Stomach (tissue), 9 donors: Measurements from ENCODE around the gene NEU3. TPM values are rescaled to one million over a fixed set of nuclear protein-coding genes. Genes with fewer than 3 reads are reported as not detected.
"Not testable (repeated sequence)": the region's sequence is repeated elsewhere in the genome, so short reads cannot be mapped to it uniquely, and the experiment has no call there.

Source experiments
- DNase-seq, 2 donors: peaks; one replicate each; pipeline versions ENCODE4 v3.0.0 to v3.0.0-alpha.2; 2013 to 2019
- H3K27ac ChIP-seq, 5 donors: fragments of 200-600 bp in 4 of 5; sonication (generic) in 4 of 5; one replicate each; pipeline ENCODE4 v1.5.1; 2013 to 2019; ENCODE audit warnings: mild to moderate bottlenecking in 1 of 5, moderate library complexity in 1 of 5
- H3K27me3 ChIP-seq, 3 donors: fragments of 200-600 bp; sonication (generic); one replicate each; pipeline ENCODE4 v1.5.1; 2017 to 2019; ENCODE audit warnings: mixed run types in 1 of 3
- H3K36me3 ChIP-seq, 4 donors: fragments of 200-600 bp; sonication (generic); 1 replicate in 3 of 4; 2 replicates in 1 of 4; pipeline ENCODE4 v1.5.1; 2016 to 2019
- H3K4me1 ChIP-seq, 4 donors: fragments of 200-600 bp; sonication (generic); one replicate each; pipeline ENCODE4 v1.5.1; 2016 to 2019
- H3K4me3 ChIP-seq, 4 donors: fragments of 200-600 bp; sonication (generic) in 3 of 4; one replicate each; pipeline ENCODE4 v1.5.1; 2016 to 2019; ENCODE audit warnings: mild to moderate bottlenecking in 1 of 4
- H3K9me3 ChIP-seq, 4 donors: fragments of 200-600 bp; sonication (generic); one replicate each; pipeline ENCODE4 v1.5.1; 2016 to 2019
- EP300 ChIP-seq: sonication (generic); formaldehyde crosslinking; IDR thresholded peaks from one replicate; pipeline ENCODE4 v1.6.1; 2017; ENCODE audit warnings: antibody characterized with exemption
- POLR2A ChIP-seq, 4 donors: fragments of 450-650 bp; IDR thresholded peaks; one replicate each; pipeline ENCODE4 v1.6.1; 2016; ENCODE audit warnings: antibody characterized with exemption in 4 of 4, control low read depth in 2 of 4, mild to moderate bottlenecking in 1 of 4, moderate library complexity in 1 of 4
- POLR2AphosphoS5 ChIP-seq, 3 donors: sonication (generic); formaldehyde crosslinking; IDR thresholded peaks; one replicate each; pipeline ENCODE4 v1.6.1; 2016; ENCODE audit warnings: antibody characterized with exemption in 3 of 3
- WGBS, 5 donors: extraction: QIAGEN DNeasy Blood & Tissue Kit in 3 of 5; methylation state at CpG; one replicate each; pipeline versions ENCODE4 v1.1.5 to v1.1.7; 2013 to 2018; 5-methylcytosine and 5-hydroxymethylcytosine counted together
- intact Hi-C: fragments of 100-400 bp; cut with DNase I; formaldehyde crosslinking; loops from one replicate; pipeline ENCODE4 v1.15.1; 2023; ENCODE audit warnings: low total_unique reads
- polyA plus RNA-seq, 3 donors: library from polyadenylated mRNA; stranded (reverse); fragments of 200-250 nt; gene quantifications; one replicate each; pipeline ENCODE4 v1.2.3, GENCODE V29; 2013
- total RNA-seq, 5 donors: library from RNA; depleted of rRNA; stranded (reverse); fragments of >200 nt; gene quantifications; one replicate each; pipeline versions ENCODE4 v1.1.0 to v1.2.3, GENCODE V29; 2014 to 2016
- TF ChIP-seq, protein P1 (sequence below), 7 experiments: fragments of 450-650 bp in 4 of 7; fragments of 200-600 bp in 3 of 7; sonication (generic) in 3 of 7; IDR thresholded peaks; one replicate each; pipeline ENCODE4 v1.5.1; 2016 to 2019; ENCODE audit warnings: antibody characterized with exemption in 7 of 7, control low read depth in 2 of 7, mild to moderate bottlenecking in 1 of 7
- donor health status: healthy with polysubstance abuse.
- donor health status: Bipolar disorder and iron deficiency.
- donor health status: healthy.

The NEU3 gene
- total and polyA plus RNA-seq, 8 donors = 0.58 to 33.5 (median 3.7) TPM

- peaks cover 0 to 21% (median 14%) of the 10 kb centered on the region in 4 donors for H3K36me3 ChIP-seq
- DNase-seq = no peak
- WGBS, 5 donors = 49 to 70% (median 58%) methylated on average over 3 of the region's 3 CpGs
- H3K4me1 ChIP-seq = peaks cover 5 to 18% (median 10%) of the 10 kb centered on the region in 4 donors
- TF ChIP-seq POLR2AphosphoS5 (IDR thresholded peaks at IDR 0.05) (no peak), POLR2A (IDR thresholded peaks at IDR 0.05) (no peak), EP300 (no peak)
- TF ChIP-seq, protein P1, sequence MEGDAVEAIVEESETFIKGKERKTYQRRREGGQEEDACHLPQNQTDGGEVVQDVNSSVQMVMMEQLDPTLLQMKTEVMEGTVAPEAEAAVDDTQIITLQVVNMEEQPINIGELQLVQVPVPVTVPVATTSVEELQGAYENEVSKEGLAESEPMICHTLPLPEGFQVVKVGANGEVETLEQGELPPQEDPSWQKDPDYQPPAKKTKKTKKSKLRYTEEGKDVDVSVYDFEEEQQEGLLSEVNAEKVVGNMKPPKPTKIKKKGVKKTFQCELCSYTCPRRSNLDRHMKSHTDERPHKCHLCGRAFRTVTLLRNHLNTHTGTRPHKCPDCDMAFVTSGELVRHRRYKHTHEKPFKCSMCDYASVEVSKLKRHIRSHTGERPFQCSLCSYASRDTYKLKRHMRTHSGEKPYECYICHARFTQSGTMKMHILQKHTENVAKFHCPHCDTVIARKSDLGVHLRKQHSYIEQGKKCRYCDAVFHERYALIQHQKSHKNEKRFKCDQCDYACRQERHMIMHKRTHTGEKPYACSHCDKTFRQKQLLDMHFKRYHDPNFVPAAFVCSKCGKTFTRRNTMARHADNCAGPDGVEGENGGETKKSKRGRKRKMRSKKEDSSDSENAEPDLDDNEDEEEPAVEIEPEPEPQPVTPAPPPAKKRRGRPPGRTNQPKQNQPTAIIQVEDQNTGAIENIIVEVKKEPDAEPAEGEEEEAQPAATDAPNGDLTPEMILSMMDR (IDR thresholded peaks at IDR 0.05) = no peak
- no peak overlapping the region for H3K27ac ChIP-seq
- intact Hi-C loops = no loop called here
- H3K9me3 ChIP-seq = no peaks in the 10 kb centered on the region
- H3K4me3 ChIP-seq = no peak overlapping the region
- no peaks in the 10 kb centered on the region for H3K27me3 ChIP-seq
Measured at GRCh38 chr11:74984070-74984469, 4.7 kb upstream of the NEU3 start.

DNA sequence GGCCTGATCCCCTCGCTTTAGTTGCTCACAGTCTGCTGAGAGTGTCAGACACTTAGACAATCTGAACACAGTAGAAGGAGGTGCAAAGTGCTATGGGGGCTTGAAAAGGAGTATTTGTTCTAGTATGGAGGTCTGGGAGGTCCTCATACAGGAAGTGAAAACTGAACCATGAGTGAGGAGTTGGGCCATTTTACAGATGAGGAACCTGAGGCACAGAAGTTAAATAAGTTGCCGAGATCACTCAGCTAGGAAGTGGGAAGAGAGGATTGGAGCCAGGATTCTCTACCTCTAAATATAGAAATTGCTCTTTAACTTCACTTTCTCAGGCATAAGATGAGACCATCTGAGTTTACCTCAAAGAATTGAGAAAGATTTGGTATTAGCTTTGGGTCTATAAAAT is 4.0 kb upstream of the NEU3 start:
- Histone ChIP-seq H3K36me3 (peaks cover 0 to 14% (median 8%) of the 10 kb centered on the region in 4 donors), H3K4me1 (peaks cover 6 to 24% (median 16%) of the 10 kb centered on the region in 4 donors), H3K9me3 (no peaks in the 10 kb centered on the region), H3K4me3 (no peak overlapping the region), H3K27me3 (no peaks in the 10 kb centered on the region), H3K27ac (no peak overlapping the region)
- WGBS, 5 donors = 85 to 96% (median 94%) methylated on average over 2 of the region's 2 CpGs
- no peak for TF ChIP-seq EP300
- TF ChIP-seq POLR2A (IDR thresholded peaks at IDR 0.05) = no peak
- TF ChIP-seq POLR2AphosphoS5 (IDR thresholded peaks at IDR 0.05) = no peak
- TF ChIP-seq, protein P1 (IDR thresholded peaks at IDR 0.05) = no peak
- DNase-seq = no peak
- intact Hi-C loops = no loop called here

DNA sequence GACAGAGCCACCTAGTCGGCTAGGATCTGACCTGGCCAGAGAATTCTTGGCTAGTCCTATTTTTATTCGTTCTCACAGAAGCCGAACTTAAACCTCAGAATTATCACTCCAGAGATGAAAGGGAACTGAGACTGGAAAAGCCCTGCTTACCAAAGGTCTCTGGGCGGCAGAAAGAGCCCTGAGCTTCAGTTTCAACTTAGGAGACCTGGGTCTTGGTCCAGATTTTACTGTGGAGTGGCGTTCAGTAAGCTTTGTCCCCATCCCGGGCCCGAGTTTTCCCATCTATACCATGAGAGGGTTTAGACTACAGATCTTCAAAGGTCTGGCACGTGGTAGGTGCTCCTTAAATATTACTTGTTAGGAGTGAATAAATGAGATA is 516 bp downstream of the NEU3 start:
- peaks cover 0 to 28% (median 25%) of the 10 kb centered on the region in 4 donors for H3K4me1 ChIP-seq
- no peaks in the 10 kb centered on the region for H3K27me3 ChIP-seq
- peak overlapping the region; percentile 67 to 86 (median 75) for H3K27ac ChIP-seq
- peak overlapping the region; percentile 61 to 82 (median 68) for H3K4me3 ChIP-seq
- 1 to 5% (median 3%) methylated on average over 8 of the region's 8 CpGs for WGBS, 5 donors
- intact Hi-C loops = no loop called here
- H3K36me3 ChIP-seq = peaks cover 0 to 2% (median 1%) of the 10 kb centered on the region in 4 donors
- TF ChIP-seq EP300 = no peak
- no peaks in the 10 kb centered on the region for H3K9me3 ChIP-seq
- no peak for DNase-seq

- intact Hi-C loops, H3K9me3 ChIP-seq, H3K4me3 ChIP-seq, DNase-seq, H3K27me3 ChIP-seq, H3K27ac ChIP-seq: not testable (repeated sequence)
- Histone ChIP-seq H3K4me1 (peaks cover 0 to 28% (median 25%) of the 10 kb centered on the region in 4 donors), H3K36me3 (peaks cover 4 to 11% (median 10%) of the 10 kb centered on the region in 4 donors)
- 85 to 96% (median 89%) methylated on average over 4 of the region's 4 CpGs for WGBS, 5 donors
Measured at GRCh38 chr11:74990150-74990549, 1.4 kb downstream of the NEU3 start.

DNA sequence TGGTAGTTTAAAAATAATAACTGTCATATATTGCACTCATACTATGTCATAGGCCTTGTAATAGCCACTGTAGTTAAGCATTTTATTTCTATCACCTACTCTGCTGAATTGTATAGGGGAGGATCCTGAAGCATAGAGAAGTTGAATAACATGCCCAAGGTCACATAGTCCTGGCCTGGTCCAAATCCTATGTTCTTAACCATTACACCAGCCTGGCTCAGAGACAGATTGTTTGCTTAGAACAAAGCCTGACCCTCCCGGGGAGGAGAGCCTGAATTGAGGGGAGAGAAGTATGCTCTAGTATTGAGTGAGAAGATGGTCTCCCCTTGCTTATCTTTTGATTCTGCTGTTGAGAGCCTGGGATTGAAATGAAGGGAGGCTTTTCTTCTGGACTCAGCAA is 2.2 kb downstream of the NEU3 start:
- DNase-seq = no peak
- Histone ChIP-seq H3K4me1 (peaks cover 0 to 28% (median 25%) of the 10 kb centered on the region in 4 donors), H3K27me3 (no peaks in the 10 kb centered on the region), H3K36me3 (peaks cover 5 to 19% (median 17%) of the 10 kb centered on the region in 4 donors), H3K9me3 (no peaks in the 10 kb centered on the region), H3K4me3 (no peak overlapping the region), H3K27ac (no peak overlapping the region)
- 22 to 42% (median 35%) methylated on average over 1 of the region's 1 CpG for WGBS, 5 donors
- intact Hi-C loops = no loop called here
- TF ChIP-seq, protein P1 (IDR thresholded peaks at IDR 0.05) = no peak
- TF ChIP-seq POLR2A (IDR thresholded peaks at IDR 0.05) = no peak
- TF ChIP-seq EP300 = no peak
- TF ChIP-seq POLR2AphosphoS5 (IDR thresholded peaks at IDR 0.05) = no peak
